LNCaP clone FGC (cell line): ENCODE data around the gene ALG11.

Source experiments
- DNase-seq: peaks from one replicate; pipeline ENCODE4 v3.0.0-alpha.2; 2011; ENCODE audit warnings: low read depth
- H3K4me3 ChIP-seq: 2 replicates; pipeline ENCODE4 v1.5.1; 2011; ENCODE audit warnings: mild to moderate bottlenecking, low read depth, low read length, control low read depth
- TF ChIP-seq, protein P1 (sequence below): IDR thresholded peaks from 2 replicates; pipeline ENCODE4 v1.5.1; 2012; ENCODE audit warnings: mild to moderate bottlenecking; ENCODE audit not compliant: control insufficient read depth, insufficient read depth; ENCODE audit errors: extremely low read depth

Gene ALG11

DNA sequence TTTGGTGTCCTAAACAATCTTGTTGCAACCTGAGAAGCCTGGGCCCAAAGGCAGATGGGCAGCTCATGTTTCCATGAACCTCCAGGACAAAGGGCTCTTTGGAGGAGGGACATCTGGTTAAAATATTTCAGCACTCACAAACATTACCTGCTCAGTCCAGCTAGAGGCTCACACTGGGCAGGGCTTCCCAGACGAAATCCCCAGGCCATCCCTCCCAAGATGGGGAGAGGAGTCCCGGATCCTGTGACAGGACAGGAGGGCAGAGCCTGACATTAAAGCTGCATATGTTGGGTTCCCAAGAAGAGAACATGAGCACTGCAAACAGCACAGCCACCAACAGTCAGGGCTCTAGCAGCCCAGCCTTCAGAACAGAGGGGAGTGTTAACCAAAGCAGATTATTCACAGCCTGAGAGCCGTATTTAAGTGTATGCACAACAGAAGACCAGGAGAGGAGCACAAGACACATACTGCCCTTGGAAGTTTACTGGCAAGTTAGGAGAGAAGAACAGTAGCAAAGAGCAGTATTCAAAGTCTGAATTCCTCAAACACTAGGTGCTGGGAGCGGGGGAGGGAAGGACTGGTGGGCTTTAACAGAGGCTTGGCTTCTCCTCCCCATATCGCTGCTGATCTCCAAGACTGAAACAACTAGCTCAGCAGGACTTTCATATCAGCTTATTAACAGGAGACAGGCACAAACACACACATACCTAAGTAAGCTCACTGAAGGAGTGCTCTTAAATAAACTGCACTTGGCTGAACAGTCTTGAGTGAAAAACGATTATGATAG is 13.3 kb upstream of the ALG11 start:
- TF ChIP-seq, protein P1, sequence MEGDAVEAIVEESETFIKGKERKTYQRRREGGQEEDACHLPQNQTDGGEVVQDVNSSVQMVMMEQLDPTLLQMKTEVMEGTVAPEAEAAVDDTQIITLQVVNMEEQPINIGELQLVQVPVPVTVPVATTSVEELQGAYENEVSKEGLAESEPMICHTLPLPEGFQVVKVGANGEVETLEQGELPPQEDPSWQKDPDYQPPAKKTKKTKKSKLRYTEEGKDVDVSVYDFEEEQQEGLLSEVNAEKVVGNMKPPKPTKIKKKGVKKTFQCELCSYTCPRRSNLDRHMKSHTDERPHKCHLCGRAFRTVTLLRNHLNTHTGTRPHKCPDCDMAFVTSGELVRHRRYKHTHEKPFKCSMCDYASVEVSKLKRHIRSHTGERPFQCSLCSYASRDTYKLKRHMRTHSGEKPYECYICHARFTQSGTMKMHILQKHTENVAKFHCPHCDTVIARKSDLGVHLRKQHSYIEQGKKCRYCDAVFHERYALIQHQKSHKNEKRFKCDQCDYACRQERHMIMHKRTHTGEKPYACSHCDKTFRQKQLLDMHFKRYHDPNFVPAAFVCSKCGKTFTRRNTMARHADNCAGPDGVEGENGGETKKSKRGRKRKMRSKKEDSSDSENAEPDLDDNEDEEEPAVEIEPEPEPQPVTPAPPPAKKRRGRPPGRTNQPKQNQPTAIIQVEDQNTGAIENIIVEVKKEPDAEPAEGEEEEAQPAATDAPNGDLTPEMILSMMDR: no peak
- H3K4me3 ChIP-seq: peak overlapping the region; percentile 16; the same call in 1 of the 2 replicates
- DNase-seq: no peak

- peak; percentile 80 for DNase-seq
- peak overlapping the region; percentile 16; the same call in 1 of the 2 replicates for H3K4me3 ChIP-seq
- TF ChIP-seq, protein P1: peak; percentile 15; the same call in 1 of the 2 replicates
These were observed 12.7 kb upstream of the ALG11 start for GRCh38 chr13:51999510-51999911.

GRCh38 chr13:51999921-52000320 is 12.3 kb upstream of the ALG11 start:
- peak overlapping the region; percentile 16; the same call in 1 of the 2 replicates for H3K4me3 ChIP-seq
- DNase-seq: no peak

DNA sequence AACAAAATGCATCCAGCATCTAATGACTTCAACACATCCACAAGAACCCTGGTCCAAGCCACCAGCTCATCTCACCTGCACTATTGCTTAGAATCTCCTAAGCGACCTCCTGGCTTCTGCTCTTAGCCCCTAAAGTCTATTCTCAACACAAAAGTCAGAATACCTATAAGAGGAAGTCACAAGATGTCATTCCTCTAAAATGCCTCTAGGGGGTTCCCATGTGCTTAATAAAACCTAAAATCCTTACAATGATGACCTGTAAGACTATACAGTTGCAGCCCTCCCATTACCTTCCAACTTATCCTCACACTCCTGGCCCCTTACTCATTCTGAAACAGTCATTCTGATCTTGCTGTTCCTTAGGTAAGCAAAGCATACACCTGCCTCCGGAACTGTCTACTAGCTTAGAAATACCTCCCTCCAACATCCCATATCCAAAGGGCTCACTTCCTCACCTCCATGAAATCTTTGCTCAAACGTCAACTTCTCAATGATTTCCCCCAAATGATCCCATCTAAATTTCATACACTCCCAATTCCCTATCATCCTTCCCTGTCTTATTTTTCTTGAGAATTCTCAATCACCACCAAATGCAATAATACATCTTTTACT is 11.0 kb upstream of the ALG11 start:
- TF ChIP-seq, protein P1: peak; percentile 34

More at GRCh38 chr13:51999921-52000320, 12.3 kb upstream of the ALG11 start:
- TF ChIP-seq, protein P1: no peak

GRCh38 chr13:52002361-52002760 is 9.8 kb upstream of the ALG11 start:
- H3K4me3 ChIP-seq: no peak overlapping the region
- TF ChIP-seq, protein P1: no peak
- no peak for DNase-seq

More for the DNA sequence above, 11.0 kb upstream of the ALG11 start:
- no peak for DNase-seq
- no peak overlapping the region for H3K4me3 ChIP-seq

DNA sequence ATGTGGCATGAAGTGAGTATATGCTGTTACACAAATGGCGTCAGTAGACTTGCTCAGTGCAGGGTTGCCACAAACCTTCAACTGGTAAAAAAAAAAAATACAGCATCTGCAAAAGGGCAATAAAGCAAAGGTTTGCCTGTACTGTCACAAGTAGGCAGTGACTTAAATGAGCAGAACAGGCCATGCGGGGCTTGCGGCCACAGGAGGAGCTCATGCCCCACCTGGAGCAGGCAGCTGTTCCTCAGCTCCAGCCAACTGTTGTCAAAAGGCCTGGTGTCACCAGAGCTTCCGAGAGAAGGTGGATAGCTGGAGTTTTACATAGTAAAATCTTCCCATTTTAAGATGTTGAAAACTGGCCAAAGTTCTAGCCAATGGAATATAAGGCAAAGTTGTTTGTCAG is 8.7 kb upstream of the ALG11 start:
- no peak for DNase-seq
- TF ChIP-seq, protein P1: no peak
- H3K4me3 ChIP-seq: no peak overlapping the region
